ENCODE data around the gene ZFP57. TPM values are rescaled to one million over a fixed set of nuclear protein-coding genes. Genes with fewer than 3 reads are reported as not detected.
"Not testable (repeated sequence)": the region's sequence is repeated elsewhere in the genome, so short reads cannot be mapped to it uniquely, and the experiment has no call there.

Gene ZFP57
- total RNA-seq, 1 donor from 2014 or later: not detected

DNA sequence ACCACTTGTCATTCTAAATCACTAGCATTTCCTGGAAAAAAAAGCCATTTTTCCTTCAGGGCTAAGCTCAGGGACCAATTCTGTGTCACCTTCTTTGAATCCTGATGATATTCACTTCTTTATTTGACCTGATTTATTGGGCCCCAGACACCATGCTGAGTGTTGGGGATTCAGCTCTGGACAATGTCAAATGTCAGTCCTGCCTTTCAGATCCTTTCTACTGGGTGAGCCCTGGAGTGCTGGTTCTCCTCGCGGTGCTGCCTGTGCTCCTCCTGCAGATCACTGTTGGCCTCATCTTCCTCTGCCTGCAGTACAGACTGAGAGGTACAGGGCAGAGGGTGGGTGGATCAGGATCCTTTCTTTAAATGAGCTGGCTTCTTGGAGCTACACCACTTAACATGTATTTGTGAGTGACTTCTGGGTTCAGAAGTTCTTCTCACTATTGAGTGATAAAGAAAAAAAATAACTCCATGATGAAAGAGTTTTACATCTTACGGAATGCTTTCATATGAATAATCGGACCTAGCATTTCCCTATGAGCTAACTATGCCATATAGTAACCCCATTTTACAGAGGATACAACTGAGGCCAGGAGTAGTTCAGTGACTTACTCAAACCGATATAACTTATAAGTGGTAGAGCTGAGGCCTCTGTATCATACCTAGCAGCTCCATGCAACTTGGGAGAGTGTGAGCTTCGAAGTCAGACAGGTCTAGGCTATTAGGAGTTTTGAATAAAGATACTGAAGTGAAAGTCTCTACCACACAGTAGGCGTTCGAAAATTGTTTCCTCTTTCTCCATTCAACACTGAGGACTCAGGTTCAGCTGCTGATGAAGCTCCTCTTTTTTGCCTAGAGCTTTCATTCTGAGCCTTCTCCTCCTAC lies 14.8 kb downstream of the ZFP57 start:
- no peaks in the 10 kb centered on the region for H3K9me3 ChIP-seq
- H3K36me3 ChIP-seq: no peaks in the 10 kb centered on the region
- intact Hi-C loops (cut with DNase I): no loop called here
- no peak overlapping the region for H3K4me3 ChIP-seq
- H3K27me3 ChIP-seq: no peaks in the 10 kb centered on the region
- TF ChIP-seq, protein P1, sequence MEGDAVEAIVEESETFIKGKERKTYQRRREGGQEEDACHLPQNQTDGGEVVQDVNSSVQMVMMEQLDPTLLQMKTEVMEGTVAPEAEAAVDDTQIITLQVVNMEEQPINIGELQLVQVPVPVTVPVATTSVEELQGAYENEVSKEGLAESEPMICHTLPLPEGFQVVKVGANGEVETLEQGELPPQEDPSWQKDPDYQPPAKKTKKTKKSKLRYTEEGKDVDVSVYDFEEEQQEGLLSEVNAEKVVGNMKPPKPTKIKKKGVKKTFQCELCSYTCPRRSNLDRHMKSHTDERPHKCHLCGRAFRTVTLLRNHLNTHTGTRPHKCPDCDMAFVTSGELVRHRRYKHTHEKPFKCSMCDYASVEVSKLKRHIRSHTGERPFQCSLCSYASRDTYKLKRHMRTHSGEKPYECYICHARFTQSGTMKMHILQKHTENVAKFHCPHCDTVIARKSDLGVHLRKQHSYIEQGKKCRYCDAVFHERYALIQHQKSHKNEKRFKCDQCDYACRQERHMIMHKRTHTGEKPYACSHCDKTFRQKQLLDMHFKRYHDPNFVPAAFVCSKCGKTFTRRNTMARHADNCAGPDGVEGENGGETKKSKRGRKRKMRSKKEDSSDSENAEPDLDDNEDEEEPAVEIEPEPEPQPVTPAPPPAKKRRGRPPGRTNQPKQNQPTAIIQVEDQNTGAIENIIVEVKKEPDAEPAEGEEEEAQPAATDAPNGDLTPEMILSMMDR (IDR thresholded peaks at IDR 0.05): no peak
- no peak for DNase-seq (ENCODE audit: low spot score in 2 of 2)
- H3K4me1 ChIP-seq: no peaks in the 10 kb centered on the region
- no peak overlapping the region for H3K27ac ChIP-seq

DNA sequence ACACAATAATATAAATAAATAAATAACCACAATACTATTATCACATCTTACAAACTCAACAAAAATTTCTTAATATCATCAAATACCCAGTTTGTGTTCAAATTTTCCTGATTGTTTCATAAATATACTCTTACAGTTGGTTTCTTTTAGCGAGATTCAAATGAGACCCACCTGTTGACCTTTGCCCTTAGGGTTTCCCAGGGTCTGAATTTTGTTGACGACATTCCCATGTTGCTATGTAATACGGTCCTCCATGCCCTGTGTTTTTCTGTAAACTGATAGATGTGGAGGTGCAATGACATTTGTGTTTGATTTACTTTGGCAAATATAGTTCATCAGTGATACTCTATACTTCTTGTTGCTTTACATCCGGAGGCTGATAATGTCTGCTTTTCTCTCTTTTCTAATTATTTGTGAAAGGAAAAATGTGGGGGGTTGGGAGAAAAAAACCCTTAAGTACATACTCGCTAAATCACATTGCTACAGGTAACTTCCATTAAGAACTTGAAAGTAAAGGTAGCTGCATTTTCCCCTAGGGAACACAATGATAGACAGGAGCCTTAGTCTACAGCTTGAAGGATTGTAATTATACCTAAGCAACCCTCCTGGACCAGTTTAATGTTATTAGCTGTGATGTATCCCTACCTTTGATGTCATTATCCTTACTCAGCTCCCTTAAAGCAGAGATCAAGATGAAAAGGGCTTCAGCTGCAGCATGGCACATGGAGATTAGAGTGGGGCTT lies 17.5 kb downstream of the ZFP57 start:
- Histone ChIP-seq H3K9me3 (no peaks in the 10 kb centered on the region), H3K27me3 (no peaks in the 10 kb centered on the region)

DNA sequence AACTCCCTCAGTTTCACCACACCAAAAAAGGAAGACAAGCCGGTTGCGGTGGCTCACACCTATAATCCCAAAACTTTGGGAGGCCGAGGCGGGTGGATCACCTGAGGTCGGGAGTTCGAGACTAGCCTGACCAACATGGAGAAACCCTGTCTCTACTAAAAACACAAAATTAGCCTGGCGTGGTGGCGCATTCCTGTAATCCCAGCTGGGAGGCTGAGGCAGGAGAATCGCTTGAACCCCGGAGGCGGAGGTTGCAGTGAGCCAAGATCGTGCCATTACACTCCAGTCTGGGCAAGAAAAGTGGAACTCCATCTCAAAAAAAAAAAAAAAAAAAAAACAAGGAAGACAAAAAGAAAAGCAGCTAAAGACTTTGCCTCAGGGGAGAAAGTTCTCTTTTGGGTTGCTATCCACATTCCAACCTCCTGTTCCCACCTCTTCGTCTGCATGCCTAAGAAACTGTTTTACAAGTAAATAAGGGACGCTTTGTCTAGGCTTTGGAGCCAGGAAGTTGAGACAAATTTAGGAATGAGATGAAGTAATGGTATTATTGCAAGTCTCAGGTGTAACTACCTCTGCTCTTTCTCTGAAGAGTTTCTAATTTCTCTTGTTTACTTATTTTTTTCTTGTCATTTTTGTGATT lies 19.3 kb downstream of the ZFP57 start:
- H3K4me1 ChIP-seq; H3K27ac ChIP-seq; DNase-seq (ENCODE audit: low spot score in 2 of 2); H3K27me3 ChIP-seq; H3K36me3 ChIP-seq; H3K4me3 ChIP-seq; H3K9me3 ChIP-seq; intact Hi-C loops (cut with DNase I): not testable (repeated sequence)

More for the DNA sequence above, 17.5 kb downstream of the ZFP57 start:
- Histone ChIP-seq H3K27ac (no peak overlapping the region), H3K4me3 (no peak overlapping the region), H3K36me3 (no peaks in the 10 kb centered on the region), H3K4me1 (no peaks in the 10 kb centered on the region)
- TF ChIP-seq, protein P1 (IDR thresholded peaks at IDR 0.05): no peak
- no peak for DNase-seq (ENCODE audit: low spot score in 2 of 2)
- intact Hi-C loops (cut with DNase I): no loop called here

DNA sequence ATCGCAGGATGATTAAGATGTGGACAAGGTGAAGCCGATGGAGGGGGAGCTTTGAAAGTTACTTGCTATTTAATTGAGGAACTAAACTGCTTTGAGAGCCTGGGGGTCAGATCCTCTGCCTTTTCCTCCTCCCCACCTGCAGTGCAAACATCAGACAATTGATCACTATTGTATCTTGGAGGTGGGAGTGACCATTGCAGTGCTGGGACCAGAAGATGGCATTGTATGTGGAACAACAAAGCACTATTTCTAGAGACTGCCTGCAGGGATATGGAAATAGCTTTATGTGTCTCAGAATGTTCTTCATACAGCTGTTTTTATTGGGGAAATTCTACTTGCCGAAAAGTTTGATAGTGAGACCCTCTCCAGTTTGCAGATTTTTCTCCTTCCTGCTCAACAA lies 19.9 kb downstream of the ZFP57 start:
- intact Hi-C loops (cut with DNase I): no loop called here
- H3K4me1 ChIP-seq: peaks cover 0 to 3% of the 10 kb centered on the region in 2 donors
- H3K36me3 ChIP-seq: no peaks in the 10 kb centered on the region
- no peak for DNase-seq (ENCODE audit: low spot score in 2 of 2)
- H3K27ac ChIP-seq: no peak overlapping the region
- H3K27me3 ChIP-seq: no peaks in the 10 kb centered on the region
- H3K9me3 ChIP-seq: no peaks in the 10 kb centered on the region
- no peak overlapping the region for H3K4me3 ChIP-seq
- TF ChIP-seq, protein P1 (IDR thresholded peaks at IDR 0.05): no peak

DNA sequence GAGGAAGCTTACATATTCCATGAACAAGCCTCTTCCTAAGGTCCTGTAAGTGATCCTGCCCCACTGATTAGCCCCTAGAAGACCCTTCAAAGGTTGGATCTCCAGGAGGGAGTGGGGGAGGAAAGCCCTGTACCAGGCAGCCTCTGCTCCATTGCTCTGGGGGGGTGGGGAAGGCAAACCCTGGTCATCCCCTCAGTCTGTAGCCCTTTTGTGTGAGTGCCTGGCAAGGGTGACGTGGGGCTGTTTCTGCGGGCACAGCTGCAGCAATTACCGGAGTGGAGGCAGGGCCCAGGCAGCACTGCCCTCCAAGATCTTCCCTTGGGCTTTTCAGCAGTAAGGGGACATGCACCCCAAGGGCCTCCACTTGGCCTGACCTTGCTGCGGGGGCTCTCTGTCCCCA lies 24.2 kb downstream of the ZFP57 start, which contains the start of gene MOG:
MOG (plus strand) TSS at position 295 of the 400 bp plus-strand sequence. CDS start 118 bp downstream, outside the sequence.
- Histone ChIP-seq H3K27me3 (no peaks in the 10 kb centered on the region), H3K36me3 (no peaks in the 10 kb centered on the region), H3K4me1 (peaks cover 0 to 13% of the 10 kb centered on the region in 2 donors), H3K9me3 (no peaks in the 10 kb centered on the region), H3K27ac (peak within 1 kb of the TSS; percentile 56 to 67), H3K4me3 (no peak within 1 kb of the TSS)
- TF ChIP-seq, protein P1 (IDR thresholded peaks at IDR 0.05): no peak
- DNase-seq (ENCODE audit: low spot score in 2 of 2): no peak
- intact Hi-C loops (cut with DNase I): no loop called here

Measured in ascending aorta (tissue), 2 donors.